Measurements from ENCODE around the gene HCN2. TPM values are rescaled to one million over a fixed set of nuclear protein-coding genes. Genes with fewer than 3 reads are reported as not detected.

HCN2 gene
- total RNA-seq, 1 experiment from 2014 or later = 9.2 TPM

DNA sequence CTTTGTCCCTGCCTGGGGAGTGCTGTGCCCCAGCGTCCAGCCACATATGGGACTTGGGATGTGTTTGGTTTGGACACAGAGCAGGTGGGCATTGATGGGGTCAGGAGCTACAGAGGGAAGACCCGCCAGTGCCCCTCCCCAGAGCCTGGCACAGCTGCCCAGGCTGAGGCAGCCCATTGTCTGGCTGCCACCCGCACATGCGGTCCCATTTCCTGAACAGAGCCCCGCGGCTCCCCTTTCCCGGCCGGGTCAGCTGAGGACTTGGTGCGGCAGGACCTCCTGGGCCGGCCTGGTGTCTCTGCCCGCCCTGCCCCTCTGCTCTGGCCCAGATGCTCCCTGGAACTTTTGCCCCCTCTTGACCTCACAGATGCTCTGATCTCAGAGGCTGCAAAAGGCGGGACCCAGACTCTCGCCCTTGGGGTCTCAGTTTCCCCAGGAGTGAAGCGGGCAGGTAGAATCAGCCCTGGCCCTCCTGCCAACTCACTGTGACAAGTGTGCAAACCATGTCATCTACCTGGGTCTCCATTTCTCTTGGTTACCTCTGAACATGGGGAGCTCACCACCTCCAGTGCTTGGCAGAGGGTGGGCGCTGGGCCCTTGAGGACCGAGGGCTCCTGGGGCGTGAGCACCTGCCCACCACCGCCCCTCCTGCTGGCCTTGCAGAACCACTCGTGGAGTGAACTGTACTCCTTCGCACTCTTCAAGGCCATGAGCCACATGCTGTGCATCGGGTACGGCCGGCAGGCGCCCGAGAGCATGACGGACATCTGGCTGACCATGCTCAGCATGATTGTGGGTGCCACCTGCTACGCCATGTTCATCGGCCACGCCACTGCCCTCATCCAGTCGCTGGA lies 17.8 kb downstream of the HCN2 start (continued):
- TF ChIP-seq, protein P1, sequence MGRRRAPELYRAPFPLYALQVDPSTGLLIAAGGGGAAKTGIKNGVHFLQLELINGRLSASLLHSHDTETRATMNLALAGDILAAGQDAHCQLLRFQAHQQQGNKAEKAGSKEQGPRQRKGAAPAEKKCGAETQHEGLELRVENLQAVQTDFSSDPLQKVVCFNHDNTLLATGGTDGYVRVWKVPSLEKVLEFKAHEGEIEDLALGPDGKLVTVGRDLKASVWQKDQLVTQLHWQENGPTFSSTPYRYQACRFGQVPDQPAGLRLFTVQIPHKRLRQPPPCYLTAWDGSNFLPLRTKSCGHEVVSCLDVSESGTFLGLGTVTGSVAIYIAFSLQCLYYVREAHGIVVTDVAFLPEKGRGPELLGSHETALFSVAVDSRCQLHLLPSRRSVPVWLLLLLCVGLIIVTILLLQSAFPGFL (CRISPR knock-in tag; IDR thresholded peaks at IDR 0.05; ENCODE audit: borderline replicate concordance) = no peak
- TF ChIP-seq SOX15 (CRISPR knock-in tag; IDR thresholded peaks at IDR 0.05) (no peak), ESRRA (CRISPR knock-in tag; IDR thresholded peaks at IDR 0.05; ENCODE audit: borderline replicate concordance) (no peak), KAT7 (CRISPR knock-in tag; IDR thresholded peaks at IDR 0.05; ENCODE audit: borderline replicate concordance) (no peak), ZNF138 (CRISPR knock-in tag; conservative IDR thresholded peaks at IDR 0.05) (no peak), SMAD3 (CRISPR knock-in tag; IDR thresholded peaks at IDR 0.05; ENCODE audit: borderline replicate concordance) (no peak)
- TF ChIP-seq, protein P2, sequence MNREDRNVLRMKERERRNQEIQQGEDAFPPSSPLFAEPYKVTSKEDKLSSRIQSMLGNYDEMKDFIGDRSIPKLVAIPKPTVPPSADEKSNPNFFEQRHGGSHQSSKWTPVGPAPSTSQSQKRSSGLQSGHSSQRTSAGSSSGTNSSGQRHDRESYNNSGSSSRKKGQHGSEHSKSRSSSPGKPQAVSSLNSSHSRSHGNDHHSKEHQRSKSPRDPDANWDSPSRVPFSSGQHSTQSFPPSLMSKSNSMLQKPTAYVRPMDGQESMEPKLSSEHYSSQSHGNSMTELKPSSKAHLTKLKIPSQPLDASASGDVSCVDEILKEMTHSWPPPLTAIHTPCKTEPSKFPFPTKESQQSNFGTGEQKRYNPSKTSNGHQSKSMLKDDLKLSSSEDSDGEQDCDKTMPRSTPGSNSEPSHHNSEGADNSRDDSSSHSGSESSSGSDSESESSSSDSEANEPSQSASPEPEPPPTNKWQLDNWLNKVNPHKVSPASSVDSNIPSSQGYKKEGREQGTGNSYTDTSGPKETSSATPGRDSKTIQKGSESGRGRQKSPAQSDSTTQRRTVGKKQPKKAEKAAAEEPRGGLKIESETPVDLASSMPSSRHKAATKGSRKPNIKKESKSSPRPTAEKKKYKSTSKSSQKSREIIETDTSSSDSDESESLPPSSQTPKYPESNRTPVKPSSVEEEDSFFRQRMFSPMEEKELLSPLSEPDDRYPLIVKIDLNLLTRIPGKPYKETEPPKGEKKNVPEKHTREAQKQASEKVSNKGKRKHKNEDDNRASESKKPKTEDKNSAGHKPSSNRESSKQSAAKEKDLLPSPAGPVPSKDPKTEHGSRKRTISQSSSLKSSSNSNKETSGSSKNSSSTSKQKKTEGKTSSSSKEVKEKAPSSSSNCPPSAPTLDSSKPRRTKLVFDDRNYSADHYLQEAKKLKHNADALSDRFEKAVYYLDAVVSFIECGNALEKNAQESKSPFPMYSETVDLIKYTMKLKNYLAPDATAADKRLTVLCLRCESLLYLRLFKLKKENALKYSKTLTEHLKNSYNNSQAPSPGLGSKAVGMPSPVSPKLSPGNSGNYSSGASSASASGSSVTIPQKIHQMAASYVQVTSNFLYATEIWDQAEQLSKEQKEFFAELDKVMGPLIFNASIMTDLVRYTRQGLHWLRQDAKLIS (CRISPR knock-in tag; IDR thresholded peaks at IDR 0.05; ENCODE audit: borderline replicate concordance) = no peak

DNA sequence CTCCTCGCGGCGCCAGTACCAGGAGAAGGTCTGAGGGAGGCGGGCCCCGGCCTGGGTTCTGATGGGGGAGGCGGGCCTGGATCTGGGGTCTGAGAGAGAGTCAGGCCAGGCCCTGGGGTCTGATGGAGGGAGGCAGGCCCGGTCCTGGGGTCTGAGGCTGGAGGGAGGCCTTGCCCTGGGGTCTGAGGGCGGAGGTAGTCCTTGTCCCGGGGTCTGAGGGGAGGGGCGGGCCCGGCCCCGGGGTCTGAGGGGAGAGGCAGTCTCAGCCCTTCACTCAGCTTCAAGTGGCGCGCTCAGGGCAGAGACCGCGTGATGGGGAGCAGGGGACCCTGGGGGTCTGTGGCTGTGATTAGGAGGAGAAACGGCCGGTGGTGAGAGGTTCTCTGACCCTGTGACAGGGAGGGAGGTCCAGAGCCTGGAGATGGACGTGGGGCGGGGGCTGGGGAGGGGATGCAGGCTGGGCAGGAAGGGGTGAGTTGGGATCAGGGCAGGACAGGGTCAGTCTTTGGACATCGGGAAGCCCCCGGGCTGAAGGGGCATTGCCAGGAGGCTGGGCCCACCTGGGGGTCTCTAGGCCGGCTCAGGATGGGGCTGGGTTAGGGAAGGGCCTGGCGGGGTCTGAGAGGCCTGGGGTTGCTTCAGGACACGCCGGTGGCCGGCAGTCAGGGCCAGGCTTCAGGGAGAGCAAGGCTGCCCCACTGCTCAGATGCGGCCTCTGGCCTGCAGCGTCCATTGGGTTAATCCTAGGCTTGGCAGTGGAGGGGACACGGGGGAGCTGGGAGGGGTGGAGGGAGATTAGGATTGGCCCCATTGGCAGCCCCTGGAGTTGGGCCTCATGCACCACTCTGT lies 18.7 kb downstream of the HCN2 start:
- no peaks in the 10 kb centered on the region for H3K27me3 Mint-ChIP-seq (ENCODE audit: low read depth)
- ChIA-PET POLR2A (no interaction called here), CTCF (interaction anchor here (1.0 kb wide), 1 partner anchor 20 kb away, joined by 3 read pairs; no protein-coding TSS in a partner anchor)
- peaks cover 3% of the 10 kb centered on the region; the same call in 1 of the 2 replicates for H3K4me1 Mint-ChIP-seq
- ATAC-seq (no peak), DNase-seq (ENCODE audit: low spot score) (no peak)
- no peak overlapping the region for H3K4me3 Mint-ChIP-seq
- H3K9me3 Mint-ChIP-seq = peaks cover 4% of the 10 kb centered on the region
- peaks cover 3% of the 10 kb centered on the region for H3K36me3 Mint-ChIP-seq
- no peak for TF ChIP-seq ZNF263 (CRISPR knock-in tag; IDR thresholded peaks at IDR 0.05; ENCODE audit: low read depth)
- TF ChIP-seq SMAD4 (CRISPR knock-in tag; IDR thresholded peaks at IDR 0.05) = no peak
- no peak for TF ChIP-seq CREB1 (CRISPR knock-in tag; IDR thresholded peaks at IDR 0.05)
- no peak overlapping the region for H3K27ac Mint-ChIP-seq

DNA sequence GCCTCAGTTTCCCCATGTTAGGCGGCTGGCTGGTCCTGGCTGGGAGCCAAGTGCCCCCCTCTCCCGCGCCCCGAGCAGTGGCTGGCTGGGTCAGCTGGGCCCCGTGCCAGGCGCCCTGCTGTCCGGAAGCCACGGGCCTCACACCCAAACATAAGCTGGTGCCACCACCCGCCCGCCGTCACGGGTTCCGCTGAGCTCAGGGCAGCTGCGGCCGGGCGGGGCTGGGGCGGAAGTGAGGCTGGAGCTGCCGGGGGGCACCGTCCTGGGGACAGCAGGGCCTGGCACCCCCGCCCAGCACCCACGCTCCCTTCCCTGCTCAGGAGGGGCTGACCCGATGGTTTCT lies 19.3 kb downstream of the HCN2 start:
- POLR2A ChIA-PET = no interaction called here
- CTCF ChIA-PET = no interaction called here
- H3K27ac Mint-ChIP-seq = no peak overlapping the region

More for the DNA sequence above, 19.3 kb downstream of the HCN2 start:
- no peaks in the 10 kb centered on the region for H3K9me3 Mint-ChIP-seq
- peaks cover 3% of the 10 kb centered on the region for H3K36me3 Mint-ChIP-seq
- peaks cover 3% of the 10 kb centered on the region; the same call in 1 of the 2 replicates for H3K4me1 Mint-ChIP-seq
- DNase-seq (ENCODE audit: low spot score) (no peak), ATAC-seq (no peak)
- no peak overlapping the region for H3K4me3 Mint-ChIP-seq
- TF ChIP-seq OVOL2 (CRISPR knock-in tag; IDR thresholded peaks at IDR 0.05; ENCODE audit: borderline replicate concordance) (no peak), FOXK1 (CRISPR knock-in tag; IDR thresholded peaks at IDR 0.05) (no peak), NR1H2 (CRISPR knock-in tag; IDR thresholded peaks at IDR 0.05) (no peak), SOX15 (CRISPR knock-in tag; IDR thresholded peaks at IDR 0.05) (no peak), MYBL2 (CRISPR knock-in tag; IDR thresholded peaks at IDR 0.05) (no peak), EMX1 (CRISPR knock-in tag; IDR thresholded peaks at IDR 0.05) (no peak), SP1 (CRISPR knock-in tag; conservative IDR thresholded peaks at IDR 0.05) (no peak), ZNF138 (CRISPR knock-in tag; conservative IDR thresholded peaks at IDR 0.05) (no peak), KAT7 (CRISPR knock-in tag; IDR thresholded peaks at IDR 0.05; ENCODE audit: borderline replicate concordance) (no peak), GRHL2 (CRISPR knock-in tag; IDR thresholded peaks at IDR 0.05; ENCODE audit: insufficient replicate concordance, severe bottlenecking) (no peak), ZNF317 (CRISPR knock-in tag; IDR thresholded peaks at IDR 0.05; ENCODE audit: borderline replicate concordance, low read depth) (no peak), FOXP1 (CRISPR knock-in tag; IDR thresholded peaks at IDR 0.05; ENCODE audit: borderline replicate concordance) (no peak)
- TF ChIP-seq, protein P3, sequence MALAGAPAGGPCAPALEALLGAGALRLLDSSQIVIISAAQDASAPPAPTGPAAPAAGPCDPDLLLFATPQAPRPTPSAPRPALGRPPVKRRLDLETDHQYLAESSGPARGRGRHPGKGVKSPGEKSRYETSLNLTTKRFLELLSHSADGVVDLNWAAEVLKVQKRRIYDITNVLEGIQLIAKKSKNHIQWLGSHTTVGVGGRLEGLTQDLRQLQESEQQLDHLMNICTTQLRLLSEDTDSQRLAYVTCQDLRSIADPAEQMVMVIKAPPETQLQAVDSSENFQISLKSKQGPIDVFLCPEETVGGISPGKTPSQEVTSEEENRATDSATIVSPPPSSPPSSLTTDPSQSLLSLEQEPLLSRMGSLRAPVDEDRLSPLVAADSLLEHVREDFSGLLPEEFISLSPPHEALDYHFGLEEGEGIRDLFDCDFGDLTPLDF (CRISPR knock-in tag; IDR thresholded peaks at IDR 0.05) = no peak
- TF ChIP-seq, protein P4, sequence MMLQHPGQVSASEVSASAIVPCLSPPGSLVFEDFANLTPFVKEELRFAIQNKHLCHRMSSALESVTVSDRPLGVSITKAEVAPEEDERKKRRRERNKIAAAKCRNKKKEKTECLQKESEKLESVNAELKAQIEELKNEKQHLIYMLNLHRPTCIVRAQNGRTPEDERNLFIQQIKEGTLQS (CRISPR knock-in tag; conservative IDR thresholded peaks at IDR 0.05) = no peak
- no peaks in the 10 kb centered on the region for H3K27me3 Mint-ChIP-seq (ENCODE audit: low read depth)

All from WTC11 (cell line).